SK-N-SH treated with all-trans-retinoic acid at 6 μM for 48 hours (cell line): Measurements from ENCODE around the gene S1PR4.

ENCODE experiments used
- OSR1 ChIP-seq: fragments of 250-450 bp; sonication (Bioruptor Pico); IDR thresholded peaks from 2 replicates; pipeline ENCODE4 v1.8.0; 2022; ENCODE audit warnings: moderate library complexity, mild to moderate bottlenecking, inconsistent platforms
- ZC3H10 ChIP-seq: fragments of 250-450 bp; sonication (Bioruptor Pico); IDR thresholded peaks from 2 replicates; pipeline ENCODE4 v1.5.1; 2021; ENCODE audit warnings: mild to moderate bottlenecking, moderate library complexity
- ZFP3 ChIP-seq: fragments of 250-450 bp; sonication (Bioruptor Pico); IDR thresholded peaks from 2 replicates; pipeline ENCODE4 v1.5.0; 2020; ENCODE audit warnings: mild to moderate bottlenecking, moderate library complexity
- ZFP30 ChIP-seq: fragments of 450-650 bp; formaldehyde crosslinking; IDR thresholded peaks from 2 replicates; pipeline ENCODE4 v1.5.0; 2022; ENCODE audit warnings: mild to moderate bottlenecking, moderate library complexity
- ZNF70 ChIP-seq: fragments of 450-650 bp; formaldehyde crosslinking; IDR thresholded peaks from 2 replicates; pipeline ENCODE4 v1.5.0; 2020; ENCODE audit warnings: mild to moderate bottlenecking, moderate library complexity

DNA sequence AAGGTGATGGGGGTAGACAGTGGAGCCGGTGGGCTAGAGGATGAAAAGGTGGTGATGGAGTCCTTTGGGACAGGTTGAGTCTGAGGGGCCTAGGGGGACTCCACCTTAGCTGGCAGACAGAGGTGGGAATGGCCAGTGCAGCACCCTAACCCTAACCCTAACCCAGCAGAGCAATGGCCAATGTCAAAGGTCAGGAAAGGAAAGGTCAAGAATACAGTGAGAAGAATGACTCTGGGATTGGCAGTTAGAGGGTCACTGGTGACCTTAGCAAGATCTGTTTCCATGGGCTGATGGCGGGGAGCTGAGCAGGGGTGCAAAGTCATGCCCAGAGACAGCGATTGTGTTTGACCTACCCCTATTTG, 26.2 kb upstream of the S1PR4 start:
- no peak for TF ChIP-seq ZFP30 (CRISPR knock-in tag)
- TF ChIP-seq OSR1 (CRISPR knock-in tag): no peak
- no peak for TF ChIP-seq ZFP3 (CRISPR knock-in tag)
- TF ChIP-seq ZC3H10 (CRISPR knock-in tag): no peak
- no peak for TF ChIP-seq ZNF70 (CRISPR knock-in tag)
